Measurements from ENCODE around the gene FITM2.

DNA sequence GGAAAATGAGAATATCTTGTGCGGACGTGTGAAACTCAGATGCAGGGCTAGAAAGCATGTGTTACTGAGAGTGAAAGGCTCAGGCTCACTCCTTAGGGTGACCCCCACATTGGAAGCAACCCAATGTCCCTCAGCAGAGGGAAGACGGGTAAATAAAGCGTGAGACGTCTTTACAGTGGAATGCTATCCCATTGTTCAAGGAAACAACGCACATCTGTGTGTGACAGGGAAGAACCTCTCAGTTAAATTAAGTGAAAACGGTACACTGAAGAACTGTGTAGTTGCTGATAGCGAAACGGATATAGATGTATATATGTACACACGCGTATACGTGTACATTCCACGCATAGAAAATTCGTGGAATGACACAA, 45.3 kb upstream of the FITM2 start:
- TF ChIP-seq, protein P1, sequence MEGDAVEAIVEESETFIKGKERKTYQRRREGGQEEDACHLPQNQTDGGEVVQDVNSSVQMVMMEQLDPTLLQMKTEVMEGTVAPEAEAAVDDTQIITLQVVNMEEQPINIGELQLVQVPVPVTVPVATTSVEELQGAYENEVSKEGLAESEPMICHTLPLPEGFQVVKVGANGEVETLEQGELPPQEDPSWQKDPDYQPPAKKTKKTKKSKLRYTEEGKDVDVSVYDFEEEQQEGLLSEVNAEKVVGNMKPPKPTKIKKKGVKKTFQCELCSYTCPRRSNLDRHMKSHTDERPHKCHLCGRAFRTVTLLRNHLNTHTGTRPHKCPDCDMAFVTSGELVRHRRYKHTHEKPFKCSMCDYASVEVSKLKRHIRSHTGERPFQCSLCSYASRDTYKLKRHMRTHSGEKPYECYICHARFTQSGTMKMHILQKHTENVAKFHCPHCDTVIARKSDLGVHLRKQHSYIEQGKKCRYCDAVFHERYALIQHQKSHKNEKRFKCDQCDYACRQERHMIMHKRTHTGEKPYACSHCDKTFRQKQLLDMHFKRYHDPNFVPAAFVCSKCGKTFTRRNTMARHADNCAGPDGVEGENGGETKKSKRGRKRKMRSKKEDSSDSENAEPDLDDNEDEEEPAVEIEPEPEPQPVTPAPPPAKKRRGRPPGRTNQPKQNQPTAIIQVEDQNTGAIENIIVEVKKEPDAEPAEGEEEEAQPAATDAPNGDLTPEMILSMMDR (IDR thresholded peaks at IDR 0.05) = no peak
- no peak for TF ChIP-seq POLR2A (IDR thresholded peaks at IDR 0.05)

All from uterus (tissue), 2 donors.